Keratinocyte (primary cell): Measurements from ENCODE around the gene FTCD. TPM values are rescaled to one million over a fixed set of nuclear protein-coding genes. Genes with fewer than 3 reads are reported as not detected.

Source experiments
- DNase-seq: peaks from one replicate; pipeline ENCODE4 v3.0.0-alpha.2; 2011; ENCODE audit warnings: low read depth, missing footprints, low spot score
- FAIRE-seq: peaks from 2 replicates; lab custom pipeline; 2011; peaks lifted over from hg19 to GRCh38; lab: Jason Lieb, UNC
- H2AFZ ChIP-seq: 2 replicates; pipeline ENCODE4 v1.6.0; 2012; ENCODE audit warnings: low read length, control low read depth, inconsistent platforms; ENCODE audit not compliant: control insufficient read depth
- H3K27ac ChIP-seq: 2 replicates; pipeline ENCODE4 v1.5.1; 2011; ENCODE audit warnings: low read length; ENCODE audit not compliant: control insufficient read depth, insufficient read depth
- H3K27me3 ChIP-seq: 3 replicates; pipeline ENCODE4 v1.6.0; 2011; ENCODE audit warnings: low read length; ENCODE audit not compliant: control insufficient read depth, insufficient read depth; ENCODE audit errors: extremely low read depth
- H3K36me3 ChIP-seq, 2 experiments: 2 replicates in 1 of 2; 3 replicates in 1 of 2; pipeline ENCODE4 v1.5.1; 2011; ENCODE audit warnings: low read length in 2 of 2, mild to moderate bottlenecking in 1 of 2; ENCODE audit not compliant: control insufficient read depth in 2 of 2, insufficient read depth in 2 of 2; ENCODE audit errors: extremely low read depth in 1 of 2
- H3K4me1 ChIP-seq: 3 replicates; pipeline ENCODE4 v1.5.1; 2011; ENCODE audit warnings: low read length; ENCODE audit not compliant: control insufficient read depth, insufficient read depth; ENCODE audit errors: extremely low read depth
- H3K4me2 ChIP-seq: 3 replicates; pipeline ENCODE4 v1.6.0; 2011; ENCODE audit warnings: low read depth, low read length; ENCODE audit not compliant: control insufficient read depth, insufficient read depth; ENCODE audit errors: extremely low read depth
- H3K4me3 ChIP-seq, 3 experiments: fragments of 200-600 bp in 1 of 3; sonication (generic) in 1 of 3; 2 replicates in 2 of 3; 3 replicates in 1 of 3; pipeline ENCODE4 v1.5.1; 2011 to 2016; ENCODE audit warnings: low read length in 3 of 3, mild to moderate bottlenecking in 3 of 3, control low read depth in 2 of 3, inconsistent platforms in 1 of 3, low read depth in 1 of 3, mixed read lengths in 1 of 3, mixed run types in 1 of 3, moderate library complexity in 1 of 3; ENCODE audit not compliant: control insufficient read depth in 2 of 3, insufficient read depth in 2 of 3; ENCODE audit errors: extremely low read depth in 1 of 3
- H3K79me2 ChIP-seq: 2 replicates; pipeline ENCODE4 v1.6.0; 2012; ENCODE audit warnings: low read length; ENCODE audit not compliant: control insufficient read depth, insufficient read depth
- H3K9ac ChIP-seq: 3 replicates; pipeline ENCODE4 v1.6.0; 2011; ENCODE audit warnings: low read length; ENCODE audit not compliant: control insufficient read depth, insufficient read depth; ENCODE audit errors: extremely low read depth
- H3K9me1 ChIP-seq: 3 replicates; pipeline ENCODE4 v1.6.0; 2011; ENCODE audit warnings: low read length; ENCODE audit not compliant: control insufficient read depth, insufficient read depth; ENCODE audit errors: extremely low read depth
- H3K9me3 ChIP-seq: 2 replicates; pipeline ENCODE4 v1.5.1; 2012; ENCODE audit warnings: low read depth, low read length; ENCODE audit not compliant: control insufficient read depth
- H4K20me1 ChIP-seq: 3 replicates; pipeline ENCODE4 v1.6.0; 2011; ENCODE audit warnings: low read length; ENCODE audit not compliant: control insufficient read depth, insufficient read depth; ENCODE audit errors: extremely low read depth
- EZH2 ChIP-seq: IDR thresholded peaks from one replicate; pipeline ENCODE4 v1.6.1; 2012; ENCODE audit warnings: inconsistent platforms, mild to moderate bottlenecking, low read length, moderate library complexity
- dilution Hi-C: fragments of 300-500 bp; cut with MboI; formaldehyde crosslinking; loops from one replicate; pipeline ENCODE4 v1.7.0; 2020; ENCODE audit warnings: low sequenced_read_pairs; ENCODE audit not compliant: extremely low pct_ligation_motif_present
- polyA plus RNA-seq, 5 experiments: library from polyadenylated mRNA; depleted of rRNA in 3 of 5; stranded (reverse) in 3 of 5; stranded (forward) in 1 of 5; unstranded in 1 of 5; fragments of >200 nt; gene quantifications; 1 replicate in 1 of 5; 2 replicates in 3 of 5; 3 replicates in 1 of 5; pipeline versions ENCODE4 v1.2.1 to v1.2.3, GENCODE V29; 2011 to 2012; ENCODE audit warnings: missing spikeins in 2 of 5, low read depth in 1 of 5, low replicate concordance in 1 of 5
- TF ChIP-seq, protein P1 (sequence below), 3 experiments: IDR thresholded peaks in 1 of 3; conservative IDR thresholded peaks in 1 of 3; optimal IDR thresholded peaks in 1 of 3; 2 replicates in 2 of 3; 3 replicates in 1 of 3; pipeline versions ENCODE3 to v1.5.1; 2011; ENCODE audit warnings: low read length in 3 of 3, mild to moderate bottlenecking in 3 of 3, moderate library complexity in 2 of 3, control low read depth in 1 of 3, inconsistent platforms in 1 of 3; ENCODE audit not compliant: insufficient read depth in 2 of 3; ENCODE audit errors: extremely low read depth in 1 of 3

Gene FTCD
- polyA plus RNA-seq, 1 donor (not counting 4 experiments of a cell fraction or from before 2014, with no cell fraction given) = not detected

DNA sequence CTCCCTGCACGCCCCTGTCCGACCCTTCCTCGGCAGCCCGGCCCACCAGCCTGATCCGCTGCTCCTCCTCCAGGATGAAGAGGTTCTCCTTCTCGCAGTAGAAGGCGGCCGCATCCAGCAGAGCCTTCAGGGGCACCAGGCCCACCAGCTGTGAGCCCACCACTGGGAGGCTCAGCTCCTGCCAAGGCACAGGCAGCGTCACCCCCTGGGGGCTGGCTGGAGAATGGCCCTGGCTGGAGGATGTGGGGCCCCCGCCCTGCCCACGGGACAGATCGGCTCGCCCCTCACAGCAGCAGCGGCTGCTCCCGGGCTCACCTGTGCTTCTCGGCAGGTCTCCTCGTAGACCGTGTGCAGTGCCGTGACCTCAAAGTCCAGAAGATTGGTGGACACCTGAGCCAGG, 5.3 kb downstream of the FTCD start:
- no peak overlapping the region for H3K9ac ChIP-seq
- H3K9me3 ChIP-seq = no peaks in the 10 kb centered on the region
- no peaks in the 10 kb centered on the region for H4K20me1 ChIP-seq
- no peak for TF ChIP-seq EZH2
- TF ChIP-seq, protein P1, sequence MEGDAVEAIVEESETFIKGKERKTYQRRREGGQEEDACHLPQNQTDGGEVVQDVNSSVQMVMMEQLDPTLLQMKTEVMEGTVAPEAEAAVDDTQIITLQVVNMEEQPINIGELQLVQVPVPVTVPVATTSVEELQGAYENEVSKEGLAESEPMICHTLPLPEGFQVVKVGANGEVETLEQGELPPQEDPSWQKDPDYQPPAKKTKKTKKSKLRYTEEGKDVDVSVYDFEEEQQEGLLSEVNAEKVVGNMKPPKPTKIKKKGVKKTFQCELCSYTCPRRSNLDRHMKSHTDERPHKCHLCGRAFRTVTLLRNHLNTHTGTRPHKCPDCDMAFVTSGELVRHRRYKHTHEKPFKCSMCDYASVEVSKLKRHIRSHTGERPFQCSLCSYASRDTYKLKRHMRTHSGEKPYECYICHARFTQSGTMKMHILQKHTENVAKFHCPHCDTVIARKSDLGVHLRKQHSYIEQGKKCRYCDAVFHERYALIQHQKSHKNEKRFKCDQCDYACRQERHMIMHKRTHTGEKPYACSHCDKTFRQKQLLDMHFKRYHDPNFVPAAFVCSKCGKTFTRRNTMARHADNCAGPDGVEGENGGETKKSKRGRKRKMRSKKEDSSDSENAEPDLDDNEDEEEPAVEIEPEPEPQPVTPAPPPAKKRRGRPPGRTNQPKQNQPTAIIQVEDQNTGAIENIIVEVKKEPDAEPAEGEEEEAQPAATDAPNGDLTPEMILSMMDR (optimal IDR thresholded peaks at IDR 0.05 in 1 of 3, IDR thresholded peaks at IDR 0.05 in 1 of 3, conservative IDR thresholded peaks at IDR 0.05 in 1 of 3; ENCODE audit: extremely low read depth in 1 of 3, insufficient read depth in 2 of 3, low read length in 3 of 3) = no peak
- no peaks in the 10 kb centered on the region for H3K27me3 ChIP-seq
- no peak for FAIRE-seq
- no peak overlapping the region for H3K4me3 ChIP-seq
- H3K79me2 ChIP-seq = no peaks in the 10 kb centered on the region
- H3K4me1 ChIP-seq = no peaks in the 10 kb centered on the region
- dilution Hi-C loops = no loop called here
- H3K4me2 ChIP-seq = no peak overlapping the region
- H3K9me1 ChIP-seq = no peaks in the 10 kb centered on the region
- no peak for DNase-seq
- H3K36me3 ChIP-seq = no peaks in the 10 kb centered on the region
- H2AFZ ChIP-seq = no peak overlapping the region
- no peak overlapping the region for H3K27ac ChIP-seq

DNA sequence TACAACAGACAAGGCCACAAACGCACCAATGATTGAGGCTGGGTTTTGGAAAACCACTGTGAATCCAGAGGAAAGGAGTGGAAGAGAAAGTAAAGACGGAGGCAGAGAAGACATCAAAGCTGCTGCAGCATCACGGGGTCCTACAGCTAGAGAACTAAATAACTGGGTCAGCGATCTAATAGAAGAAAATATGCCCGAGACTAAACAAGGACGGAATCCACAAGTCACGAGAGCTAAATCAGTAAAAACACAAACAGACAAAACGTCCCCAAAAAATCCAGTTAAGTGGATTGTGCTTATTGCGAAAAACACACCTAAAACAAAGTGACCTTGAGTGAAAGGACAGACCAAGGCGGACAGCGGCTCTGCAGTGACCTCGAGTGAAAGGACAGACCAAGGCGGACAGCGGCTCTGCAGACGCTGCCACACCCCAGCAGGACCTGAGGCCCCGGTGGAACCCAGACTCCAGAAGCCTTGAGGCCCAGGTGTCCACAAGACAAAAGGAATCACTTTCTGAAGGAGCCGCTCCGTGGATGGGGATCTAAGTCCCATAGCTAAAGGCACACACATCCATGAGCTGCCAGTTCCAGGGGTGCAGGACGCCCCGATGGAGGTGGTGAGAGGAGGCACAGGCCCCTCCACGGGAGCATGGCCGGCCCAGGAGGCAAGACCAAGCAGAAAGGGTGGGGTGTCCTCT, 6.0 kb downstream of the FTCD start:
- no peak for FAIRE-seq
- TF ChIP-seq, protein P1 (optimal IDR thresholded peaks at IDR 0.05 in 1 of 3, IDR thresholded peaks at IDR 0.05 in 1 of 3, conservative IDR thresholded peaks at IDR 0.05 in 1 of 3; ENCODE audit: extremely low read depth in 1 of 3, insufficient read depth in 2 of 3, low read length in 3 of 3) = no peak
- no peak for TF ChIP-seq EZH2
- dilution Hi-C loops = no loop called here

More for the DNA sequence above, 6.0 kb downstream of the FTCD start:
- no peaks in the 10 kb centered on the region for H3K27me3 ChIP-seq
- no peak overlapping the region for H3K4me3 ChIP-seq
- no peaks in the 10 kb centered on the region for H3K9me3 ChIP-seq
- DNase-seq = no peak
- no peaks in the 10 kb centered on the region for H3K79me2 ChIP-seq
- no peak overlapping the region for H2AFZ ChIP-seq
- no peaks in the 10 kb centered on the region for H3K9me1 ChIP-seq
- no peaks in the 10 kb centered on the region for H4K20me1 ChIP-seq
- H3K4me1 ChIP-seq = no peaks in the 10 kb centered on the region
- no peaks in the 10 kb centered on the region for H3K36me3 ChIP-seq
- no peak overlapping the region for H3K4me2 ChIP-seq
- no peak overlapping the region for H3K9ac ChIP-seq
- H3K27ac ChIP-seq = no peak overlapping the region
